GM19035 (cell line): ENCODE measurements around the gene DHX34.
"Not testable (repeated sequence)": the region's sequence is repeated elsewhere in the genome, so short reads cannot be mapped to it uniquely, and the experiment has no call there.

Experiments used
- ATAC-seq: cut with Tn5 transposase; IDR thresholded peaks from one replicate; pipeline ENCODE4 v1.9.1; 2021; ENCODE audit not compliant: unreplicated experiment

Gene DHX34

DNA sequence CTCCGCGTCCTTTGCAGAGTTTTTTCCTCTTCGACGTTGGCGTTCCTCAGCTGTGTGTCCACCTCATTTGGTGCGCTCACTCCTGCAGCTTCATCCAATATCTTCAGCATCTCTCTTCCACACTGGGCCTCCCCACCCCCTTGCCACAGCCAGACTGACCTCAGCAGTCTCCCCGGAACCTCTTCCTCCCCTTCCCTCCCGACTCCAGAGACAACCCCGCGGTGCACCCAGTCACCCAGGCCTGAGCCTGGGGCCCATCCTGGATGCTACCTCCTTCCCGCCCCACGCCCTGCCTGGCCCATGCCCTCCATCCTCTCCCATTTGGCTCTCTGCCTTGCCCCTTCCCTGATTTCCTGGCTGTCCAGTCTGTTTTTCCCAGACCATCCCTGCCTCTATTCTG lies 25.2 kb upstream of the DHX34 start:
- ATAC-seq: no peak

DNA sequence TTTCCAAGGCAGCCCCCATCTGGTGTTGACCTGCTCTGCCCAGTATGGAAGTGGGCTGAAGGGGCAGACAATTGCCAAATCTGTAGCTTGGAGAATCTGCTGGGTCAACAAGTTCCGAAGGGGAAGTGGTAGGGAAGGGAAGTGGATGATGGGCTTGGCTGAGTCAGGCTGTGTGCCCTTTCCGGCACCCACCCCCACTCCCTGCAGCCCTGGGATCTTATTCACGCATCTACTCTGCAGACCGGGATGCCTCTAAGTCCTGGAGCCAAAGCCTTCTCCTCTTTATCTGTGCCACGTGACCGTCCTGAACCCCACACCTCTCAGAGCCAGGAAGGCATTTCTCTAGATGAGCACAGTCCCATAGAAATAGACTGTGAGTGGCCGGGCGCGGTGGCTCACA lies 24.6 kb upstream of the DHX34 start:
- ATAC-seq: no peak

DNA sequence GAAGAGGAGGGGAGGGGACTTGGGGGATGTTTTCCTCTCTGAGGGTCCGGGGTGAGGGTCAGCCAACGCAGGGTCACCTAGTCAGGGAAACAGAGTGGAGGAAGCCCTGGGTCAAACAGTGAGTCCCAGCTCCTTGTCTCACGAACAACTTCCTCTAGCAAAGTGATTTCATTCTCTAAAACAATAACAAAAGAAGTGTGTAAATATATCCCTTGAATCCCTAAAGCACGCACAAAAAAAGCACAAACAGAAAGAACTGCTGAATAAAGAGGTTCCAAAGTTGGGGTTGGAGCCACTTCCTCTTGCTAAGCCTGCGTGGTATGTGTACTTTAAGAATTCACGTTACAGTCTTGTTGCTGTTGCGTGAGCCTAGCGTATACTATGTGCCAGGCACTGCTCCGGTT lies 18.6 kb upstream of the DHX34 start:
- no peak for ATAC-seq

DNA sequence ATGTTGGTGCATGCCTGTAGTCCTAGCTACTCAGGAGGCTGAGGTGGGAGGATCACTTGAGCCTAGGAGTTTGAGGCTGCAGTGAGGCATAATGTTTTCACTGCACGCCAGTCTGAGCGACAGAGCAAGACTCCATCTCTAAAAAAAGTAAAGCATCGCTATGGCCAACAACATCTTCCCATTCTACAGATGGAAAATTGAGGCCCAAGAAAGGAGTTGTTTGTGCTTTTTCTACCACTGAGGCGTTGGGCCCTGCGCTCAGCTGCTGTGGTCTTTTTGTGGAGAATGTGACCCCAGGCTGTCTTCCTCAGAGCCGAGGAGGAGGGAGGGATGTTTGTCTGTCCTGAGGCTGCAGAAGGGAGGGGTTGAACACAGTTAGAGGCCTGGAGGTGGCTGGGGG lies 17.6 kb upstream of the DHX34 start:
- ATAC-seq: no peak

DNA sequence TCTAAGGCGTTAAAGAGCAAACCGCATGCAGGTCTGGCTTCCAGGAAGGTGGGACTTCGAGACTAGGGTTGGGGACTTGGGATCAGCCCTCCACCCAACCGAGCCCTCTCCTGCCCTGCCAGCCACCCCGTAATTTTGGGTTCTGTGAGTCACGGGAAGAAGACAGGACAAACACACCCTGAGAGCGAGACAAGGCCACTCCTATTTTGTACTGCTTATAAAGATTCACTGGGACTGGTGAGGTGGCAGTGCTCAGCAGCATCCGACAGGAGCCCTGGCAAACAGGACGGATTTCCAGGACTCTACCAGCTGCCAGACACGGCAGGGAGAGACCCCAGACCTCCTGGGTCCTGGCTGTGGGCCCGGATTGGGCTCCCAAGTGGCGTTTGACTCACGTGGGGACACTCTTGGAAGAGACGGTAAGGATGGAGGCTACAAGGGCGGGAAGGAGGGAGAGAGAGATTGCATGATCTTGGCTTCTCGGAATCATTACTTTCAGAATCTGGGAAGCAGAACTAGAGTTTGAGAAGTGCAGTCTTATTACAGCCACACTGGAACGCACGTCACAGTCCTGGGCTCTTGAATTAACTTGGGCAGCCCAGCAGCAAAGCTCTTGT lies 17.1 kb upstream of the DHX34 start, which contains the start of gene C5AR2:
Gene C5AR2, plus strand, starts transcription at position 245 of the 617 bp plus-strand sequence. CDS start 8,625 bp downstream, outside the sequence.
- no peak for ATAC-seq

DNA sequence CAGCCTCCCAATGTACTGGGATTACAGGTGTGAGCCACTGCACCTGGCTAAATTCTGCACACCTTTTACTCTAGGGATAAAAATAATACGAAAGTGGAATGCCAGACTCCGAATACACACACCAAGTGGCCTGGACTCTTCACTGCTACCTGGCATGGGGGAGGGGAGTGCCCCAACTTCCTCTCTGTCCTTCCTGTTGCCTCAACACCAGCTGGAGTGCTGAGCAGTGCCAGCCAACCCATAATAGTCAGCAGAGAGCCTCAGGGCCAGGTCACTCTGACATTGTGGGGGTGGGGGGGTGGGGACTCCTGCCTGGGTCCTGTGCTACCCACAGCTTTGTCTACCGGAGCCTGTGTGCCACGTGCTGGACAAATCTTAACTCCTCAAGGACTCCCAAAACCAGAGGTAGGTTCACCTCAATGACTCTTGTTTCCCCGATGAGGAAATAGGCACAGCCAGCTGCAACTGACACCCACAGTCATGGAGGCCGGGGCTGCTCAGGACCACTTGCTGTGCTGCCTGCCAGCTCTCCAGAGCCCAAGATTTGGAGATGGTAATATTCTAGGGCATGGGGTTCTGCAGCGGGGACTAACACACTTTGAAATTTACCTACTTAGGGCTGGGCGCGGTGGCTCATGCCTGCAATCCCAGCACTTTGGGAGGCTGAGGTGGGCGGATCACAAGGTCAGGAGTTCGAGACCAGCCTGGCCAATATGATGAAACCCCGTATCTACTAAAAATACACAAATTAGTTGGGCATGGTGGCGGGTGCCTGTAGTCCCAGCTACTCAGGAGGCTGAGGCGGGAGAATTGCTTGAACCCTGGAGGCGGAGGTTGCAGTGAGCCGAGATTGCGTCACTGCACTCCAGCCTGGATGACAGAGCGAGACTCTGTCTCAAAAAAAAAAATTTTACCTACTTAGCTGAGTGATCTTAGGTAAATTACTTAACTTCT lies 12.1 kb upstream of the DHX34 start:
- ATAC-seq: not testable (repeated sequence)

DNA sequence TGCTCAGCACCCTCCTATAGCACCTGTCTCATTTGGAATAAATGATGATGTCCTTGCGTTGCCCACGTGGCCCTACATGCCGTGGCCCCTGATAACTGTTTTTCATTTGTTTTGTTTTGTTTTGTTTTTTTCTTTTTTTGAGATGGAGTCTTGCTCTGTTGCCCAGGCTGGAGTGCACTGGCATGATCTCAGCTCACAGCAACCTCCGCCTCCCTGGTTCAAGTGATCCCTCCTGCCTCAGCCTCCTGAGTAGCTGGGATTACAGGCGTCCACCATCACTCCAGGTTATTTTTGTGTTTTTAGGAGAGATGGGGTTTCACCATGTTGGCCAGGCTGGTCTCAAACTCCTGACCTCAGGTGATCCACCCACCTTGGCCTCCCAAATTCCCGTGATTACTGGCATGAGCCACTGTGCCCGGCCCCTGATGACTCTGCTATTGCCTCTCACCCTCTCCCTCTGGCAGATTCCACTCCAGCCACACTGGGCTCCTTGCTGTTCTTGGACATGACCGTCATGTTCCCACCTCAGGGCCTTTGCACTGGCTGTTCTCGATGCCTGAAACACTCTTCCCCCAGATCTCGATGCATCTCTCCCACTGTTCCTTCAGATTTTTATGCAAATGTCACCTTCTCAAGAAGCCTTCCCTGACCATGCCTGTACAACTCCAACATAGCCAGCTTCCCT lies 9.8 kb upstream of the DHX34 start:
- no peak for ATAC-seq

DNA sequence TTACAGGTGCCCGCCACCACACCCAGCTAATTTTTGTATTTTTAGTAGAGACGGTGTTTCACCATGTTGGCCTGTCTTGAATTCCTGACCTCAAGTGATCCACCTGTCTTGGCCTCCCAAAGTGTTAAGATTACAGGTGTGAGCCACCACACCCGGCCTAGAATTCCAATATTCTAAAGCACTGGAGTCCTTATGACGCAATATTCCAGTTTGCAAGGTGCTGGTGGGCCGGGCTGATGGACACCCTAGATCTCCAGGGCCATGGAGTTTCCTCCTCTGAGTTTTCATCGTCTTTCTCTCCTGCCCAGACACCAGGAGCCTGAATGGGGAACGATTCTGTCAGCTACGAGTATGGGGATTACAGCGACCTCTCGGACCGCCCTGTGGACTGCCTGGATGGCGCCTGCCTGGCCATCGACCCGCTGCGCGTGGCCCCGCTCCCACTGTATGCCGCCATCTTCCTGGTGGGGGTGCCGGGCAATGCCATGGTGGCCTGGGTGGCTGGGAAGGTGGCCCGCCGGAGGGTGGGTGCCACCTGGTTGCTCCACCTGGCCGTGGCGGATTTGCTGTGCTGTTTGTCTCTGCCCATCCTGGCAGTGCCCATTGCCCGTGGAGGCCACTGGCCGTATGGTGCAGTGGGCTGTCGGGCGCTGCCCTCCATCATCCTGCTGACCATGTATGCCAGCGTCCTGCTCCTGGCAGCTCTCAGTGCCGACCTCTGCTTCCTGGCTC lies 8.5 kb upstream of the DHX34 start:
- no peak for ATAC-seq

DNA sequence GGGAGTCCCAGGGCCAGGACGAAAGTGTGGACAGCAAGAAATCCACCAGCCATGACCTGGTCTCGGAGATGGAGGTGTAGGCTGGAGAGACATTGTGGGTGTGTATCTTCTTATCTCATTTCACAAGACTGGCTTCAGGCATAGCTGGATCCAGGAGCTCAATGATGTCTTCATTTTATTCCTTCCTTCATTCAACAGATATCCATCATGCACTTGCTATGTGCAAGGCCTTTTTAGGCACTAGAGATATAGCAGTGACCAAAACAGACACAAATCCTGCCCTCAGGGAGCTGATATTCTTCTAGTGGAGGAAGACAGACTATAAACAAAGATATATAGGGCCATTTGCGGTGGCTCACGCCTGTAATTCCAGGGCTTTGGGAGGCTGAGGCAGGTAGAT lies 7.4 kb upstream of the DHX34 start:
- ATAC-seq: no peak

DNA sequence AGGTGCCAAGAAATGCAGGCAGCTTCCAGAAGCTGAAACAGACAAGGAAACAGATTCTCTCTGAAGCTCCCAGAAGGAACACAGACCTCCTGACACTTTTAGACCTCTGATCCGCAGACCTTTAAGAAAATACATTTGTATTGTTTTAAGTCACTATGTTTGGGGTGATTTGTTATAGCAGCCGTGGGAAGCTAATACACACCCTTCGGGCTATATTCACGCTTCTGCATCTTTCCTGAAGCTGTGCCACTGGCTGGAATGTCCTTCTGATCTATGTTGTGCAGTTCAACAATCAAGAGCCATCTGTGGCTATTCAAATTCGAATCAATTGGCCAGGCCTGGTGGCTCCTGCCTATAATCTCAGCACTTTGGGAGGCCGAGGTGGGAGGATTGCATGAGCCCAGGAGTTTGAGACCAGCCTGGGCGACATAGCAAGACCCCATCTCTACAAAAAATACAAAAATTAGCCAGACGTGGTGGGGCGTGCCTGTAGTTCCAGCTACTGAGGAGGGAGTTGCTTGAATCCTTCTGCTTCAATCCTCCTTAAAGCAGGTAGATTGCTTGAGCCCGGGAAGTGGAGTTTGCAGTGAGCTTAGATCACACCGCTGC lies 5.8 kb upstream of the DHX34 start:
- no peak for ATAC-seq

DNA sequence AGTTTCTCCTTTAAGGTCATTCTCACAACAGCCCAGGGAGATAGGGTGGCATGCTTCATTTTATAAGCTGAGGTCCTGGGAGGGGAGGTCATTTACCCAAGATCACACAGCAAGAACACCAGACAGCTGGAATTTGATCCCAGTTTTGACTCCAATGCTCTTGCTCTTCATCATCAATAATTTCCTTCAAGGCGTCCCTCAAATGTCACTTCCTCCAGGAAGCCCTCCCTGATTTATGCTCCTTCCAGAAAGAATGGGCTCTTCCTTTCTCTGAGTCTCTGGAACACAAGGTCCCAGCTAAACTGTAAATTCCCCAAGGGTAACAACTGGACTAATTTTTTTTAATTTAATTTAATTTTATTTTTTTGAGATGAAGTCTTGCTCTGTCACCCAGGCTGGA lies 4.7 kb upstream of the DHX34 start:
- no peak for ATAC-seq

DNA sequence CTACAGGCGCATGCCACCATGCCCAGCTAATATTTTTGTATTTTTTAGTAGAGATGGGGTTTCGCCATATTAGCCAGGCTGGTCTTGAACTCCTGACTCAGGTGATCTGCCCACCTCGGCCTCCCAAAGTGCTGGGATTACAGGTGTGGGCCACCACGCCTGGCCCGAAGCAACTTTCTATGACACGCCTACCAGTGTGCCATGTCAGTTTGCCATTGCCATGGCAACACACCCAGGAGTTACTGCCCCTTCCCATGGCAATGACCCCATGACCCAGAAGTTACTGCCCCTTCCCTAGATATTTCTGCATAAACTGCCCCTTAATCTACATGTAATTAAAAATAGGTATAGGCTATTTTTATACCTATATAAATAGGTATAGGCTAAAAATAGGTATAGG lies 3.1 kb upstream of the DHX34 start:
- ATAC-seq: not testable (repeated sequence)

DNA sequence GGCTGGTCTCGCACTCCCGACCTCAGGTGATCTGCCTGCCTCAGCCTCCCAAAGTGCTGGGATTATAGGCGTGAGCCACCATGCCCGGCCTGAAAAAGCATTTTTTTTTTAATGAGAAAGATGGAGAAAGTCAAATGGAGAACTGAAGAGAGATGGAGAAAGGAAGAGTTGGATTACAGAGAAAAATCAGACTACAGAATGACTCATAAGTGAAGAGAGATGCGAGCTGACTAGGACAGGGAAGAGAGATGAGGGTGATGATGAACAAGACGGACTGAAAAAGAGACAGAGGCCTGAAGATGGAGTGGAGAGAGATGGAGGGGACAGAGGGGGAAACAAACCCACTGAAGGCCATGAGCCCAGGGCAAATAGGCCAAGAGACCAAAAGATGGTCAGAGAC lies 1.5 kb downstream of the DHX34 start:
- ATAC-seq: no peak

DNA sequence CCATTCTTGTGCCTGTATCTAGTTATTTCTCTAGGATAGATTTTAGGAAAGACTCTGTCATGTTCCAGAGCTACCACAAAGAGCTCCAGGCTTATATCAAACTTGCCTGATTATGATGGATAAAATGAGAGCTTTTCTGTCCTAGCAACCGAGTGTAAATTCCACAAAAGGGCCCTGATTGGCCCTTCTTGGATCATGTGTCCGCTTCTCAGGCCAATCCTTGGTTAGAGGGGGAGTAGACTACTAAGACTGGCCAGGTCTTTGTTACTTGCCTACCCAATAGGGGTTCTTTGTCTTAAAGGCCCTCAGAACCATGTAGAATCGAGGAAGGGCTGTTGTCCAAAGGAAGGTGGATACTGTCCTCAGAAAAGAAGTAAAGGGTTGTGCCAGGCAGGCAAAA lies 2.4 kb downstream of the DHX34 start:
- no peak for ATAC-seq

DNA sequence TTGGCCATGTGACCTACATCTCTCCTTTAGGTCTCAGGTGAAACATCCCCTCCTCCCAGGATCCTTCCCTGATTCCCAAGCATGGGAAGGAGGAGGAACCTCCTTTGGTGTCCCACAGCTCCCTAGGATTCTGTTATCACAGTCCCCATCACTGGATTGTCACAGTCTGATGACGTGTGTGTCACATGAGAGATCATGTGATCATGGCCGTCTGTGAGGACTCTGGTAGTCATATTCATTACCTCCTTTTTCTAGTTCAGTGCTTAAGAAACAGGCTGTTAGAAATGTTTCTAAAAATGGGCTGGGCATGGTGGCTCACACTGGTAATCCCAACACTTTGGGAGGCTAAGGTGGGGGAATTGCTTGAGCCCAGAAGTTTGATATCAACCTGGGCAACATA lies 3.0 kb downstream of the DHX34 start:
- ATAC-seq: no peak

DNA sequence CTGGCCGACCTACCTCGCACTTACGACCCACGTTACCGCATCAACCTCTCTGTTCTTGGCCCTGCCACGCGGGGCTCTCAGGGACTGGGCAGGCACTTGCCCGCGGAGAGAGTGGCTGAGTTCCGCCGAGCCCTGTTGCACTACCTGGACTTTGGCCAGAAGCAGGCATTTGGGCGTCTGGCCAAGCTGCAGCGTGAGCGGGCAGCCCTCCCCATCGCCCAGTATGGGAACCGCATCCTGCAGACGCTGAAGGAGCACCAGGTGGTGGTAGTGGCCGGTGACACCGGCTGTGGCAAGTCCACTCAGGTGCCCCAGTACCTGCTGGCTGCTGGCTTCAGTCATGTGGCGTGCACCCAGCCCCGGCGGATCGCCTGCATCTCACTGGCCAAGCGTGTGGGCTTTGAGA lies 4.2 kb downstream of the DHX34 start:
- ATAC-seq: no peak

DNA sequence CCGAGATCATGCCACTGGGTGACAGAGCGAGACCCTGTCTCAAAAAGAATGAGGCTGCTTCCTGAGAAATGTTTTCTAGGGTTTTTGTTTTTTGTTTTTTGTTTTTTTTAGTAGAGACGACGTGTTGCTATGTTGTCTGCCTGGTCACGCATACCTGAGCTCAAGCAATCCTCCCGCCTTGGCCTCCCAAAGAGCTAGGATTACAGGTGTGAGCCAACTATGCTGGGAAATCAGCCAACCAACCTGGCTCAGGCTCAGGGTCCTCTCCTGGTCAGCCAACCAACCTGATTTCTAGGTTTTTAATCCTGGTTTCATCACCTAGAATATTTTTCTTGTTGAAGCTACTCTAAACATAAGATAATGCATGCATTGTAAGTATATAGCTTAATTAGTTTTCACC lies 7.8 kb downstream of the DHX34 start:
- ATAC-seq: no peak

DNA sequence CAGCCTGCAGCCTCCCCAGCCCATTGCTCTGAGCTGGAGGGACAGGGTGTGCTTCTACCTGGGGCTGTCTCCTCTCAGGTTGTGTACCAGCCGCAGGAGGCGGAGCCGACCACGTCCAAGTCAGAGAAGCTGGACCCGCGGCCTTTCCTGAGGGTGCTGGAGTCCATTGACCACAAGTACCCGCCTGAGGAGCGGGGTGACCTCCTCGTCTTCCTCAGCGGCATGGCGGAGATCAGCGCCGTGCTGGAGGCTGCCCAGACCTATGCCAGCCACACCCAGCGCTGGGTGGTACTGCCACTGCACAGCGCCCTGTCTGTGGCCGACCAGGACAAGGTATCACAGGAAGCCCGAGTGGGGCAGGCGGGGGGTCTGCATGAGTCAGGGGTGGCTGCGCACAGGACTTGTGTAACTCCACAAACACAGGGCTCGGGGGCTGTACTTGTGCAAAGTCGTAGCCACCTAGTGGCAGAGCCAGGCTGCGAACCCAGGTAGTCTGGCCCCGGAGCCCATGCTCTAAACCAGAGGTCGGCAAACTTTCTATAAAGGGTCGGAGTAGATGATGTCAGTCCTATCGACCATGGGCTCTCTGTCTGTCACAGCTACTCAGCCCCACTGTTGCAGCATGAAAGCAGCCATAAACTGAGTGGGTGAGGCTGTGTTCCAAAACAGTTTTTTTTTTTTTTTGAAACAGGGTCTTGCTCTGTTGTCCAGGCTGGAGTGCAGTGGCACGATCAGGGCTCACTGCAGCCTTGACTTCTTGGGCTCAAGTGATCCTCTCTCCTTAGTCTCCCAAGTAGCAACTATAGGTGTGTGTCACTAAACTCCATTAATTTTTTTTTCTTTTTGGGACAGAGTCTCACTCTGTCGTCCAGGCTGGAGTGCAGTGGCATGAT lies 8.9 kb downstream of the DHX34 start:
- ATAC-seq: no peak

DNA sequence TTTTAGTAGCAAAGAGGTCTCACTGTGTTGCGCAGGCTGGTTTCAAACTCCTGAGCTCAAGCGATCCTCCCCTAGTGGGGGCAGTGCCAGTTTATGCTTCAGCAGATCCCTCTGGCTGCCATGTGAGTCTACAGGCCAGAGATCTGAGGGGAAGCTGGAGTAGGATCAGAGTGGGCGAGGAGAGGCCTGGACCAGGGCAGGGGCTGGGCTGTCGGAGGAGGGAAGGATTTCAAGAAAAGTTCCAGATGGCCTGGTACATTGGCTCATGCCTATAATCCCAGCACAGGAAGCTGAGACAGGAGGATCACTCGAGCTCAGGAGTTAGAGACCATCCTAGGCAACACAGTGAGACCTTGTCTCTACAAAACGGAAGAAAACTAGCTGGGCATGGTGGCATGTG lies 9.8 kb downstream of the DHX34 start:
- ATAC-seq: no peak

DNA sequence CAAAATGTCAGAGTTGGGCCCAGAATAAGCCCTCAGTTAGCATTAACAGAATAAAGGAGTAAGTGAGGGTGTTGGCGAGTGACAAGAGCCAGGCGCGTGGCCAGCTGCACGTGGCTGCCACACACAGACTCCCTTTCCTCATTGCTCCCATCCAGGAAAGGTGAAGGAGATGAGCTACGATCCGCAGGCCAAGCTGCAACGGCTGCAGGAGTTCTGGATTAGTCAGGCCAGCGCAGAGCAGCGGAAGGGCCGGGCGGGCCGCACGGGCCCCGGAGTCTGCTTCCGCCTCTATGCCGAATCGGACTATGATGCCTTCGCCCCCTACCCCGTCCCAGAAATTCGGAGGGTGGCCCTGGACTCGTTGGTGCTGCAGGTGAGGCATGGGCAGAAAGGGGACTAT lies 13.2 kb downstream of the DHX34 start:
- no peak for ATAC-seq
